IMR-90 (cell line): ENCODE data around the gene WBP11.

ENCODE experiments used
- BHLHE40 ChIP-seq: fragments of 150-350 bp; IDR thresholded peaks from 2 replicates; pipeline ENCODE4 v1.6.1; 2016; ENCODE audit warnings: mild to moderate bottlenecking, low read depth, low read length
- CHD1 ChIP-seq: IDR thresholded peaks from 2 replicates; pipeline ENCODE4 v1.6.1; 2012; ENCODE audit warnings: low read depth, low read length, improper control_type of control experiment
- FOS ChIP-seq: fragments of 150-350 bp; IDR thresholded peaks from 2 replicates; pipeline ENCODE4 v1.6.1; 2016; ENCODE audit warnings: low read depth, low read length
- MAFK ChIP-seq: IDR thresholded peaks from 2 replicates; pipeline ENCODE4 v1.6.1; 2012; ENCODE audit warnings: low read depth, low read length, improper control_type of control experiment
- MAZ ChIP-seq: IDR thresholded peaks from 2 replicates; pipeline ENCODE4 v1.6.1; 2012; ENCODE audit warnings: low read depth, mild to moderate bottlenecking, low read length, improper control_type of control experiment, moderate library complexity, borderline replicate concordance
- MXI1 ChIP-seq: IDR thresholded peaks from 2 replicates; pipeline ENCODE4 v1.6.1; 2012; ENCODE audit warnings: low read depth, mild to moderate bottlenecking, low read length, moderate library complexity, borderline replicate concordance
- POLR2A ChIP-seq: IDR thresholded peaks from 2 replicates; pipeline ENCODE4 v1.6.1; 2012; ENCODE audit warnings: mild to moderate bottlenecking, low read depth, low read length
- RAD21 ChIP-seq: IDR thresholded peaks from 2 replicates; pipeline ENCODE4 v1.6.1; 2012; ENCODE audit warnings: low read length, improper control_type of control experiment
- RCOR1 ChIP-seq: IDR thresholded peaks from 2 replicates; pipeline ENCODE4 v1.6.1; 2012; ENCODE audit warnings: mild to moderate bottlenecking, low read length, improper control_type of control experiment; ENCODE audit not compliant: insufficient replicate concordance
- RFX5 ChIP-seq: IDR thresholded peaks from 2 replicates; pipeline ENCODE4 v1.8.0; 2012; ENCODE audit warnings: low read depth, mild to moderate bottlenecking, low read length, moderate library complexity
- SMC3 ChIP-seq: fragments of 150-350 bp; IDR thresholded peaks from 2 replicates; pipeline ENCODE4 v1.6.1; 2016; ENCODE audit warnings: low read depth, mild to moderate bottlenecking, antibody characterized with exemption, low read length, moderate library complexity
- TF ChIP-seq, protein P1 (sequence below): conservative IDR thresholded peaks from 2 replicates; pipeline ENCODE4 v1.5.1; 2012; ENCODE audit warnings: mild to moderate bottlenecking, low read depth, low read length, improper control_type of control experiment
- TF ChIP-seq, protein P2 (sequence below): fragments of 150-350 bp; IDR thresholded peaks from 2 replicates; pipeline ENCODE4 v1.6.1; 2016; ENCODE audit warnings: low read depth, mild to moderate bottlenecking, low read length, moderate library complexity, borderline replicate concordance
- TF ChIP-seq, protein P3 (sequence below): fragments of 150-350 bp; IDR thresholded peaks from 2 replicates; pipeline ENCODE4 v1.6.1; 2017; ENCODE audit warnings: mild to moderate bottlenecking, antibody characterized with exemption, low read length, low read depth

DNA sequence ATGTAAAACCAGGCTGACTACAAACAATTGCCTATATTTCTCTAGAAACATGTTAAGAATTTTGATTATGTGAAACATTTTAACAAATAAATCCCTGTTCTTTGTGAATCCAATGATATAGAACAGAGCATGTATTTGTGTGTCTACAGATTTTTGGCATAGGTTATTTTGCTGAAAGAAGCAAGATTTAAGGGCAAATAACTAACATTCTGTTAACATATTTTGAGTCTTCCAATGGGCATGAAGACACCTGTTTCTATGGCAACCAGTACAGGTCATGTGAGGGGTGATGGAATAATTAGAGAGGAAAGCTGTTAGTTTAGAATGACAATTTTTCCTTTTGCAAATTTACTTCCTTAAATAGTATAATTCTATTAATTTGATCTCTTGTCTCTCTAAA lies 31.2 kb upstream of the WBP11 start:
- TF ChIP-seq, protein P1, sequence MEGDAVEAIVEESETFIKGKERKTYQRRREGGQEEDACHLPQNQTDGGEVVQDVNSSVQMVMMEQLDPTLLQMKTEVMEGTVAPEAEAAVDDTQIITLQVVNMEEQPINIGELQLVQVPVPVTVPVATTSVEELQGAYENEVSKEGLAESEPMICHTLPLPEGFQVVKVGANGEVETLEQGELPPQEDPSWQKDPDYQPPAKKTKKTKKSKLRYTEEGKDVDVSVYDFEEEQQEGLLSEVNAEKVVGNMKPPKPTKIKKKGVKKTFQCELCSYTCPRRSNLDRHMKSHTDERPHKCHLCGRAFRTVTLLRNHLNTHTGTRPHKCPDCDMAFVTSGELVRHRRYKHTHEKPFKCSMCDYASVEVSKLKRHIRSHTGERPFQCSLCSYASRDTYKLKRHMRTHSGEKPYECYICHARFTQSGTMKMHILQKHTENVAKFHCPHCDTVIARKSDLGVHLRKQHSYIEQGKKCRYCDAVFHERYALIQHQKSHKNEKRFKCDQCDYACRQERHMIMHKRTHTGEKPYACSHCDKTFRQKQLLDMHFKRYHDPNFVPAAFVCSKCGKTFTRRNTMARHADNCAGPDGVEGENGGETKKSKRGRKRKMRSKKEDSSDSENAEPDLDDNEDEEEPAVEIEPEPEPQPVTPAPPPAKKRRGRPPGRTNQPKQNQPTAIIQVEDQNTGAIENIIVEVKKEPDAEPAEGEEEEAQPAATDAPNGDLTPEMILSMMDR = no peak
- TF ChIP-seq, protein P2, sequence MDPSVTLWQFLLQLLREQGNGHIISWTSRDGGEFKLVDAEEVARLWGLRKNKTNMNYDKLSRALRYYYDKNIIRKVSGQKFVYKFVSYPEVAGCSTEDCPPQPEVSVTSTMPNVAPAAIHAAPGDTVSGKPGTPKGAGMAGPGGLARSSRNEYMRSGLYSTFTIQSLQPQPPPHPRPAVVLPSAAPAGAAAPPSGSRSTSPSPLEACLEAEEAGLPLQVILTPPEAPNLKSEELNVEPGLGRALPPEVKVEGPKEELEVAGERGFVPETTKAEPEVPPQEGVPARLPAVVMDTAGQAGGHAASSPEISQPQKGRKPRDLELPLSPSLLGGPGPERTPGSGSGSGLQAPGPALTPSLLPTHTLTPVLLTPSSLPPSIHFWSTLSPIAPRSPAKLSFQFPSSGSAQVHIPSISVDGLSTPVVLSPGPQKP = no peak
- TF ChIP-seq SMC3 (no peak), MAFK (no peak), RFX5 (no peak), BHLHE40 (no peak), MXI1 (no peak), RCOR1 (no peak), POLR2A (no peak), FOS (no peak), MAZ (no peak), RAD21 (no peak), CHD1 (no peak)
- TF ChIP-seq, protein P3, sequence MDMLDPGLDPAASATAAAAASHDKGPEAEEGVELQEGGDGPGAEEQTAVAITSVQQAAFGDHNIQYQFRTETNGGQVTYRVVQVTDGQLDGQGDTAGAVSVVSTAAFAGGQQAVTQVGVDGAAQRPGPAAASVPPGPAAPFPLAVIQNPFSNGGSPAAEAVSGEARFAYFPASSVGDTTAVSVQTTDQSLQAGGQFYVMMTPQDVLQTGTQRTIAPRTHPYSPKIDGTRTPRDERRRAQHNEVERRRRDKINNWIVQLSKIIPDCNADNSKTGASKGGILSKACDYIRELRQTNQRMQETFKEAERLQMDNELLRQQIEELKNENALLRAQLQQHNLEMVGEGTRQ = no peak
